GM21360 (cell line): ENCODE measurements around the gene TAS1R3.

Source experiments
- ATAC-seq: cut with Tn5 transposase; IDR thresholded peaks from one replicate; pipeline ENCODE4 v1.9.1; 2021; ENCODE audit warnings: mild to moderate bottlenecking, moderate library complexity; ENCODE audit not compliant: unreplicated experiment

TAS1R3 gene

GRCh38 chr1:1335792-1336248 lies 4.7 kb downstream of the TAS1R3 start:
- no peak for ATAC-seq

GRCh38 chr1:1336446-1336845 lies 5.4 kb downstream of the TAS1R3 start:
- ATAC-seq = no peak

- no peak for ATAC-seq
Measured at GRCh38 chr1:1336931-1337792, 6.1 kb downstream of the TAS1R3 start.

- ATAC-seq = no peak
Measured at GRCh38 chr1:1337793-1338147, 6.7 kb downstream of the TAS1R3 start.

- no peak for ATAC-seq
Measured at GRCh38 chr1:1338278-1338677, 7.2 kb downstream of the TAS1R3 start.

GRCh38 chr1:1340185-1340584 lies 9.1 kb downstream of the TAS1R3 start:
- no peak for ATAC-seq

GRCh38 chr1:1340791-1341548 lies 9.9 kb downstream of the TAS1R3 start:
- ATAC-seq = no peak

GRCh38 chr1:1341549-1342021 lies 10.5 kb downstream of the TAS1R3 start:
- ATAC-seq = no peak

- no peak for ATAC-seq
Measured at GRCh38 chr1:1342061-1342562, 11.0 kb downstream of the TAS1R3 start.

- no peak for ATAC-seq
Measured at GRCh38 chr1:1342584-1343115, 11.6 kb downstream of the TAS1R3 start.

GRCh38 chr1:1343811-1344421 lies 12.8 kb downstream of the TAS1R3 start:
- ATAC-seq = no peak

GRCh38 chr1:1344655-1345361 lies 13.7 kb downstream of the TAS1R3 start:
- no peak for ATAC-seq

GRCh38 chr1:1345384-1345783 lies 14.3 kb downstream of the TAS1R3 start:
- no peak for ATAC-seq

GRCh38 chr1:1345860-1346500 lies 14.9 kb downstream of the TAS1R3 start:
- no peak for ATAC-seq

- ATAC-seq = no peak
Measured at GRCh38 chr1:1346501-1346890, 15.4 kb downstream of the TAS1R3 start.

GRCh38 chr1:1347026-1347595 lies 16.0 kb downstream of the TAS1R3 start:
- no peak for ATAC-seq

- ATAC-seq = no peak
Measured at GRCh38 chr1:1347663-1348419, 16.8 kb downstream of the TAS1R3 start.

GRCh38 chr1:1348420-1349255 lies 17.6 kb downstream of the TAS1R3 start:
- ATAC-seq = peak; percentile 23
